Keratinocyte (primary cell): Measurements from ENCODE around the gene UGT1A10. TPM values are rescaled to one million over a fixed set of nuclear protein-coding genes. Genes with fewer than 3 reads are reported as not detected.

ENCODE experiments used
- DNase-seq: peaks from one replicate; pipeline ENCODE4 v3.0.0-alpha.2; 2011; ENCODE audit warnings: low read depth, missing footprints, low spot score
- FAIRE-seq: peaks from 2 replicates; lab custom pipeline; 2011; peaks lifted over from hg19 to GRCh38; lab: Jason Lieb, UNC
- H2AFZ ChIP-seq: 2 replicates; pipeline ENCODE4 v1.6.0; 2012; ENCODE audit warnings: low read length, control low read depth, inconsistent platforms; ENCODE audit not compliant: control insufficient read depth
- H3K27ac ChIP-seq: 2 replicates; pipeline ENCODE4 v1.5.1; 2011; ENCODE audit warnings: low read length; ENCODE audit not compliant: control insufficient read depth, insufficient read depth
- H3K27me3 ChIP-seq: 3 replicates; pipeline ENCODE4 v1.6.0; 2011; ENCODE audit warnings: low read length; ENCODE audit not compliant: control insufficient read depth, insufficient read depth; ENCODE audit errors: extremely low read depth
- H3K36me3 ChIP-seq, 2 experiments: 2 replicates in 1 of 2; 3 replicates in 1 of 2; pipeline ENCODE4 v1.5.1; 2011; ENCODE audit warnings: low read length in 2 of 2, mild to moderate bottlenecking in 1 of 2; ENCODE audit not compliant: control insufficient read depth in 2 of 2, insufficient read depth in 2 of 2; ENCODE audit errors: extremely low read depth in 1 of 2
- H3K4me1 ChIP-seq: 3 replicates; pipeline ENCODE4 v1.5.1; 2011; ENCODE audit warnings: low read length; ENCODE audit not compliant: control insufficient read depth, insufficient read depth; ENCODE audit errors: extremely low read depth
- H3K4me2 ChIP-seq: 3 replicates; pipeline ENCODE4 v1.6.0; 2011; ENCODE audit warnings: low read depth, low read length; ENCODE audit not compliant: control insufficient read depth, insufficient read depth; ENCODE audit errors: extremely low read depth
- H3K4me3 ChIP-seq, 3 experiments: fragments of 200-600 bp in 1 of 3; sonication (generic) in 1 of 3; 2 replicates in 2 of 3; 3 replicates in 1 of 3; pipeline ENCODE4 v1.5.1; 2011 to 2016; ENCODE audit warnings: low read length in 3 of 3, mild to moderate bottlenecking in 3 of 3, control low read depth in 2 of 3, inconsistent platforms in 1 of 3, low read depth in 1 of 3, mixed read lengths in 1 of 3, mixed run types in 1 of 3, moderate library complexity in 1 of 3; ENCODE audit not compliant: control insufficient read depth in 2 of 3, insufficient read depth in 2 of 3; ENCODE audit errors: extremely low read depth in 1 of 3
- H3K79me2 ChIP-seq: 2 replicates; pipeline ENCODE4 v1.6.0; 2012; ENCODE audit warnings: low read length; ENCODE audit not compliant: control insufficient read depth, insufficient read depth
- H3K9ac ChIP-seq: 3 replicates; pipeline ENCODE4 v1.6.0; 2011; ENCODE audit warnings: low read length; ENCODE audit not compliant: control insufficient read depth, insufficient read depth; ENCODE audit errors: extremely low read depth
- H3K9me1 ChIP-seq: 3 replicates; pipeline ENCODE4 v1.6.0; 2011; ENCODE audit warnings: low read length; ENCODE audit not compliant: control insufficient read depth, insufficient read depth; ENCODE audit errors: extremely low read depth
- H3K9me3 ChIP-seq: 2 replicates; pipeline ENCODE4 v1.5.1; 2012; ENCODE audit warnings: low read depth, low read length; ENCODE audit not compliant: control insufficient read depth
- H4K20me1 ChIP-seq: 3 replicates; pipeline ENCODE4 v1.6.0; 2011; ENCODE audit warnings: low read length; ENCODE audit not compliant: control insufficient read depth, insufficient read depth; ENCODE audit errors: extremely low read depth
- CTCF ChIP-seq, 3 experiments: IDR thresholded peaks in 1 of 3; conservative IDR thresholded peaks in 1 of 3; optimal IDR thresholded peaks in 1 of 3; 2 replicates in 2 of 3; 3 replicates in 1 of 3; pipeline versions ENCODE3 to v1.5.1; 2011; ENCODE audit warnings: low read length in 3 of 3, mild to moderate bottlenecking in 3 of 3, moderate library complexity in 2 of 3, control low read depth in 1 of 3, inconsistent platforms in 1 of 3; ENCODE audit not compliant: insufficient read depth in 2 of 3; ENCODE audit errors: extremely low read depth in 1 of 3
- EZH2 ChIP-seq: IDR thresholded peaks from one replicate; pipeline ENCODE4 v1.6.1; 2012; ENCODE audit warnings: inconsistent platforms, mild to moderate bottlenecking, low read length, moderate library complexity
- dilution Hi-C: fragments of 300-500 bp; cut with MboI; formaldehyde crosslinking; loops from one replicate; pipeline ENCODE4 v1.7.0; 2020; ENCODE audit warnings: low sequenced_read_pairs; ENCODE audit not compliant: extremely low pct_ligation_motif_present
- polyA plus RNA-seq, 5 experiments: library from polyadenylated mRNA; depleted of rRNA in 3 of 5; stranded (reverse) in 3 of 5; stranded (forward) in 1 of 5; unstranded in 1 of 5; fragments of >200 nt; gene quantifications; 1 replicate in 1 of 5; 2 replicates in 3 of 5; 3 replicates in 1 of 5; pipeline versions ENCODE4 v1.2.1 to v1.2.3, GENCODE V29; 2011 to 2012; ENCODE audit warnings: missing spikeins in 2 of 5, low read depth in 1 of 5, low replicate concordance in 1 of 5

The UGT1A10 gene
- polyA plus RNA-seq, 1 donor (not counting 4 experiments of a cell fraction or from before 2014, with no cell fraction given): 2.0 TPM

GRCh38 chr2:233811087-233811486, 174.8 kb downstream of the UGT1A10 start:
- TF ChIP-seq EZH2: no peak
- TF ChIP-seq CTCF (optimal IDR thresholded peaks at IDR 0.05 in 1 of 3, IDR thresholded peaks at IDR 0.05 in 1 of 3, conservative IDR thresholded peaks at IDR 0.05 in 1 of 3; ENCODE audit: extremely low read depth in 1 of 3, insufficient read depth in 2 of 3, low read length in 3 of 3): no peak
- H3K79me2 ChIP-seq: no peaks in the 10 kb centered on the region
- H3K9ac ChIP-seq: no peak overlapping the region
- no peak overlapping the region for H3K27ac ChIP-seq
- peaks cover 8% of the 10 kb centered on the region for H3K27me3 ChIP-seq
- H3K9me1 ChIP-seq: no peaks in the 10 kb centered on the region
- dilution Hi-C loops: no loop called here
- H3K36me3 ChIP-seq: no peaks in the 10 kb centered on the region
- FAIRE-seq: no peak
- no peaks in the 10 kb centered on the region for H3K9me3 ChIP-seq
- H2AFZ ChIP-seq: no peak overlapping the region
- H3K4me1 ChIP-seq: no peaks in the 10 kb centered on the region
- no peak overlapping the region for H3K4me3 ChIP-seq
- no peaks in the 10 kb centered on the region for H4K20me1 ChIP-seq
- no peak for DNase-seq
- no peak overlapping the region for H3K4me2 ChIP-seq

- Histone ChIP-seq H3K79me2 (no peaks in the 10 kb centered on the region), H4K20me1 (no peaks in the 10 kb centered on the region), H3K4me2 (no peak overlapping the region), H3K9ac (no peak overlapping the region), H3K9me3 (no peaks in the 10 kb centered on the region), H3K4me1 (no peaks in the 10 kb centered on the region), H3K4me3 (no peak overlapping the region), H3K27me3 (peaks cover 8% of the 10 kb centered on the region), H2AFZ (no peak overlapping the region), H3K36me3 (no peaks in the 10 kb centered on the region), H3K9me1 (no peaks in the 10 kb centered on the region), H3K27ac (no peak overlapping the region)
- no peak for DNase-seq
- dilution Hi-C loops: no loop called here
- TF ChIP-seq CTCF (optimal IDR thresholded peaks at IDR 0.05 in 1 of 3, IDR thresholded peaks at IDR 0.05 in 1 of 3, conservative IDR thresholded peaks at IDR 0.05 in 1 of 3; ENCODE audit: extremely low read depth in 1 of 3, insufficient read depth in 2 of 3, low read length in 3 of 3) (no peak), EZH2 (no peak)
- FAIRE-seq: no peak
Measured at GRCh38 chr2:233811732-233812131, 175.5 kb downstream of the UGT1A10 start.
